GM18517 (cell line): Measurements from ENCODE around the gene OR52A1.
"Not testable (repeated sequence)": the region's sequence is repeated elsewhere in the genome, so short reads cannot be mapped to it uniquely, and the experiment has no call there.

ENCODE experiments used
- ATAC-seq: cut with Tn5 transposase; IDR thresholded peaks from one replicate; pipeline ENCODE4 v1.9.1; 2021; ENCODE audit warnings: mild to moderate bottlenecking, moderate library complexity; ENCODE audit not compliant: unreplicated experiment

OR52A1 gene

GRCh38 chr11:5154657-5155056 is at the start of gene OR52A1:
TSS of gene OR52A1 (minus strand) at chr11:5154757. CDS start at chr11:5152369, 2,388 bp downstream.
- no peak for ATAC-seq

GRCh38 chr11:5203366-5203765 is 48.8 kb upstream of the OR52A1 start:
- no peak for ATAC-seq

GRCh38 chr11:5200582-5200981 is 46.0 kb upstream of the OR52A1 start, which contains the start of gene OR51V1:
TSS of gene OR51V1 (minus strand) at chr11:5200682. CDS start at chr11:5200682, 0 bp downstream.
- no peak for ATAC-seq

- no peak for ATAC-seq
These were observed 43.7 kb upstream of the OR52A1 start for GRCh38 chr11:5198285-5198684.

- no peak for ATAC-seq
These were observed 43.0 kb upstream of the OR52A1 start for GRCh38 chr11:5197536-5197935.

- no peak for ATAC-seq
These were observed 42.2 kb upstream of the OR52A1 start for GRCh38 chr11:5196731-5197130.

GRCh38 chr11:5196067-5196466 is 41.5 kb upstream of the OR52A1 start:
- ATAC-seq: no peak

GRCh38 chr11:5192738-5193137 is 38.2 kb upstream of the OR52A1 start:
- ATAC-seq: no peak

GRCh38 chr11:5188201-5188600 is 33.6 kb upstream of the OR52A1 start:
- ATAC-seq: no peak

GRCh38 chr11:5178046-5178837 is 23.7 kb upstream of the OR52A1 start:
- ATAC-seq: no peak

GRCh38 chr11:5174934-5175333 is 20.4 kb upstream of the OR52A1 start:
- no peak for ATAC-seq

GRCh38 chr11:5171856-5172255 is 17.3 kb upstream of the OR52A1 start:
- ATAC-seq: no peak

- ATAC-seq: not testable (repeated sequence)
These were observed 11.3 kb upstream of the OR52A1 start for GRCh38 chr11:5165898-5166297.

GRCh38 chr11:5164807-5165206 is 10.2 kb upstream of the OR52A1 start:
- not testable (repeated sequence) for ATAC-seq

- not testable (repeated sequence) for ATAC-seq
These were observed 6.5 kb upstream of the OR52A1 start for GRCh38 chr11:5161045-5161444.

GRCh38 chr11:5160217-5160616 is 5.7 kb upstream of the OR52A1 start:
- ATAC-seq: not testable (repeated sequence)

GRCh38 chr11:5159806-5160205 is 5.2 kb upstream of the OR52A1 start:
- no peak for ATAC-seq

GRCh38 chr11:5153574-5154431 is 754 bp downstream of the OR52A1 start:
- ATAC-seq: no peak

GRCh38 chr11:5151713-5152153 is 2.8 kb downstream of the OR52A1 start:
- no peak for ATAC-seq

- ATAC-seq: not testable (repeated sequence)
These were observed 10.4 kb downstream of the OR52A1 start for GRCh38 chr11:5144206-5144605.

GRCh38 chr11:5137996-5138395 is 16.6 kb downstream of the OR52A1 start, which contains the start of gene OR52A5:
TSS of gene OR52A5 (minus strand) at chr11:5138356. CDS start at chr11:5132642, 5,714 bp downstream.
- no peak for ATAC-seq

GRCh38 chr11:5137014-5137413 is 17.5 kb downstream of the OR52A1 start:
- ATAC-seq: no peak
